Upper lobe of left lung (tissue), 4 donors: Measurements from ENCODE around the gene CFAP43.

Experiments
- CTCF ChIP-seq, 6 experiments: fragments of 450-650 bp in 4 of 6; fragments of 200-600 bp in 2 of 6; sonication (generic) in 2 of 6; IDR thresholded peaks; one replicate each; pipeline ENCODE4 v1.5.1; 2016 to 2019; ENCODE audit warnings: antibody characterized with exemption in 6 of 6
- POLR2AphosphoS5 ChIP-seq, 2 donors: sonication (generic); formaldehyde crosslinking; IDR thresholded peaks; one replicate each; pipeline ENCODE4 v1.5.1; 2017; ENCODE audit warnings: antibody characterized with exemption in 2 of 2

GRCh38 chr10:104146882-104147281, 85.3 kb downstream of the CFAP43 start:
- TF ChIP-seq CTCF (IDR thresholded peaks at IDR 0.05) (no peak), POLR2AphosphoS5 (IDR thresholded peaks at IDR 0.05) (no peak)
